ENCODE data around the gene EID2.

Gene EID2

GRCh38 chr19:39498798-39499642, 40.9 kb downstream of the EID2 start, which contains the start of gene DLL3:
TSS of gene DLL3 (plus strand) at chr19:39498947. CDS start at chr19:39498975, 28 bp downstream.
- H3K4me1 ChIP-seq (ENCODE audit: insufficient read depth, low read length), result peaks cover 6% of the 10 kb centered on the region; the same call in 1 of the 2 replicates
- peaks cover 71% of the 10 kb centered on the region for H3K27me3 ChIP-seq (ENCODE audit: insufficient read depth, low read length)
- H3K9ac ChIP-seq (ENCODE audit: low read depth, low read length), result peak within 1 kb of the TSS; percentile 60; the same call in 1 of the 2 replicates
- H3K4me3 ChIP-seq (ENCODE audit: low read length), result peak within 1 kb of the TSS; percentile 77
- no peaks in the 10 kb centered on the region for H3K36me3 ChIP-seq (ENCODE audit: insufficient read depth, low read depth, low read length)
- H3K9me3 ChIP-seq (ENCODE audit: insufficient read depth, low read depth, low read length), result no peaks in the 10 kb centered on the region
- no peak within 1 kb of the TSS for H3K27ac ChIP-seq (ENCODE audit: low read length)

GRCh38 chr19:39497996-39498797, 41.8 kb downstream of the EID2 start:
- peaks cover 6% of the 10 kb centered on the region; the same call in 1 of the 2 replicates for H3K4me1 ChIP-seq (ENCODE audit: insufficient read depth, low read length)
- no peaks in the 10 kb centered on the region for H3K36me3 ChIP-seq (ENCODE audit: insufficient read depth, low read depth, low read length)
- peak overlapping the region; percentile 60; the same call in 1 of the 2 replicates for H3K9ac ChIP-seq (ENCODE audit: low read depth, low read length)
- no peak overlapping the region for H3K27ac ChIP-seq (ENCODE audit: low read length)
- H3K4me3 ChIP-seq (ENCODE audit: low read length), result peak overlapping the region; percentile 77
- H3K9me3 ChIP-seq (ENCODE audit: insufficient read depth, low read depth, low read length), result no peaks in the 10 kb centered on the region
- H3K27me3 ChIP-seq (ENCODE audit: insufficient read depth, low read length), result peaks cover 63% of the 10 kb centered on the region

- Histone ChIP-seq H3K9me3 (ENCODE audit: insufficient read depth, low read depth, low read length) (no peaks in the 10 kb centered on the region), H3K4me1 (ENCODE audit: insufficient read depth, low read length) (peaks cover 6% of the 10 kb centered on the region; the same call in 1 of the 2 replicates), H3K27ac (ENCODE audit: low read length) (no peak overlapping the region), H3K9ac (ENCODE audit: low read depth, low read length) (peak overlapping the region; percentile 33; the same call in 1 of the 2 replicates), H3K4me3 (ENCODE audit: low read length) (peak overlapping the region; percentile 77; the same call in 1 of the 2 replicates), H3K27me3 (ENCODE audit: insufficient read depth, low read length) (peaks cover 59% of the 10 kb centered on the region), H3K36me3 (ENCODE audit: insufficient read depth, low read depth, low read length) (no peaks in the 10 kb centered on the region)
These were observed 42.3 kb downstream of the EID2 start for GRCh38 chr19:39497701-39497995.

GRCh38 chr19:39496063-39496462, 43.9 kb downstream of the EID2 start:
- Histone ChIP-seq H3K9me3 (ENCODE audit: insufficient read depth, low read depth, low read length) (no peaks in the 10 kb centered on the region), H3K27me3 (ENCODE audit: insufficient read depth, low read length) (peaks cover 43% of the 10 kb centered on the region), H3K36me3 (ENCODE audit: insufficient read depth, low read depth, low read length) (peaks cover 7% of the 10 kb centered on the region; the same call in 1 of the 2 replicates), H3K9ac (ENCODE audit: low read depth, low read length) (no peak overlapping the region), H3K4me1 (ENCODE audit: insufficient read depth, low read length) (peaks cover 6% of the 10 kb centered on the region; the same call in 1 of the 2 replicates), H3K27ac (ENCODE audit: low read length) (no peak overlapping the region), H3K4me3 (ENCODE audit: low read length) (no peak overlapping the region)

- Histone ChIP-seq H3K4me3 (ENCODE audit: low read length) (no peak overlapping the region), H3K36me3 (ENCODE audit: insufficient read depth, low read depth, low read length) (peaks cover 17% of the 10 kb centered on the region), H3K27ac (ENCODE audit: low read length) (no peak overlapping the region), H3K9ac (ENCODE audit: low read depth, low read length) (no peak overlapping the region), H3K9me3 (ENCODE audit: insufficient read depth, low read depth, low read length) (no peaks in the 10 kb centered on the region), H3K4me1 (ENCODE audit: insufficient read depth, low read length) (peaks cover 6% of the 10 kb centered on the region; the same call in 1 of the 2 replicates), H3K27me3 (ENCODE audit: insufficient read depth, low read length) (peaks cover 29% of the 10 kb centered on the region)
These were observed 45.3 kb downstream of the EID2 start for GRCh38 chr19:39494661-39495060.

GRCh38 chr19:39492788-39493187, 47.2 kb downstream of the EID2 start:
- Histone ChIP-seq H3K27me3 (ENCODE audit: insufficient read depth, low read length) (peaks cover 10% of the 10 kb centered on the region; the same call in 1 of the 2 replicates), H3K27ac (ENCODE audit: low read length) (no peak overlapping the region), H3K36me3 (ENCODE audit: insufficient read depth, low read depth, low read length) (peaks cover 36% of the 10 kb centered on the region), H3K9ac (ENCODE audit: low read depth, low read length) (no peak overlapping the region), H3K9me3 (ENCODE audit: insufficient read depth, low read depth, low read length) (no peaks in the 10 kb centered on the region), H3K4me1 (ENCODE audit: insufficient read depth, low read length) (no peaks in the 10 kb centered on the region), H3K4me3 (ENCODE audit: low read length) (no peak overlapping the region)

- no peaks in the 10 kb centered on the region for H3K9me3 ChIP-seq (ENCODE audit: insufficient read depth, low read depth, low read length)
- no peaks in the 10 kb centered on the region for H3K4me1 ChIP-seq (ENCODE audit: insufficient read depth, low read length)
- no peak overlapping the region for H3K27ac ChIP-seq (ENCODE audit: low read length)
- H3K36me3 ChIP-seq (ENCODE audit: insufficient read depth, low read depth, low read length), result peaks cover 37% of the 10 kb centered on the region
- H3K9ac ChIP-seq (ENCODE audit: low read depth, low read length), result no peak overlapping the region
- H3K27me3 ChIP-seq (ENCODE audit: insufficient read depth, low read length), result peaks cover 4% of the 10 kb centered on the region; the same call in 1 of the 2 replicates
- H3K4me3 ChIP-seq (ENCODE audit: low read length), result no peak overlapping the region
These were observed 47.7 kb downstream of the EID2 start for GRCh38 chr19:39492225-39492624.

- H3K9me3 ChIP-seq (ENCODE audit: insufficient read depth, low read depth, low read length), result no peaks in the 10 kb centered on the region
- no peak overlapping the region for H3K9ac ChIP-seq (ENCODE audit: low read depth, low read length)
- no peaks in the 10 kb centered on the region for H3K4me1 ChIP-seq (ENCODE audit: insufficient read depth, low read length)
- no peak overlapping the region for H3K27ac ChIP-seq (ENCODE audit: low read length)
- H3K36me3 ChIP-seq (ENCODE audit: insufficient read depth, low read depth, low read length), result peaks cover 60% of the 10 kb centered on the region
- no peaks in the 10 kb centered on the region for H3K27me3 ChIP-seq (ENCODE audit: insufficient read depth, low read length)
- no peak overlapping the region for H3K4me3 ChIP-seq (ENCODE audit: low read length)
These were observed 50.2 kb downstream of the EID2 start for GRCh38 chr19:39489756-39490155.
